ENCODE results near the gene VPS18. TPM values are rescaled to one million over a fixed set of nuclear protein-coding genes. Genes with fewer than 3 reads are reported as not detected.

The VPS18 gene
- total and polyA plus RNA-seq, 2 donors, result 10.3 to 12.4 TPM

- H3K4me3 ChIP-seq (ENCODE audit: low read length in 2 of 2), result peak overlapping the region in 1 of 2 donors; percentile 63
- no peak for DNase-seq (ENCODE audit: low read depth in 6 of 9, low spot score in 9 of 9)
- peaks cover 14 to 44% of the 10 kb centered on the region in 2 donors for H3K4me1 ChIP-seq (ENCODE audit: control insufficient read depth in 2 of 2, insufficient read depth in 2 of 2, low read length in 2 of 2)
- WGBS, result 87% methylated on average over 12 of the region's 12 CpGs
- H3K36me3 ChIP-seq (ENCODE audit: control insufficient read depth in 2 of 2, insufficient read depth in 2 of 2, low read length in 1 of 2), result no peaks in the 10 kb centered on the region
- no peaks in the 10 kb centered on the region for H3K9me3 ChIP-seq (ENCODE audit: control insufficient read depth in 2 of 2, insufficient read depth in 1 of 2, low read length in 1 of 2)
- peaks cover 0 to 17% of the 10 kb centered on the region in 2 donors for H3K27me3 ChIP-seq (ENCODE audit: control insufficient read depth in 2 of 2, insufficient read depth in 1 of 2, low read length in 1 of 2)
- H3K27ac ChIP-seq (ENCODE audit: low read depth in 1 of 2, low read length in 1 of 2), result no peak overlapping the region
Observed at GRCh38 chr15:40942878-40943277, 48.6 kb downstream of the VPS18 start.

- no peak for DNase-seq (ENCODE audit: low read depth in 6 of 9, low spot score in 9 of 9)
- H3K27ac ChIP-seq (ENCODE audit: low read depth in 1 of 2, low read length in 1 of 2), result no peak overlapping the region
Observed at GRCh38 chr15:40943764-40944365, 49.6 kb downstream of the VPS18 start.

GRCh38 chr15:40944510-40945296 lies 50.5 kb downstream of the VPS18 start:
- H3K27ac ChIP-seq (ENCODE audit: low read depth in 1 of 2, low read length in 1 of 2), result no peak overlapping the region

More at GRCh38 chr15:40943764-40944365, 49.6 kb downstream of the VPS18 start:
- H3K4me1 ChIP-seq (ENCODE audit: control insufficient read depth in 2 of 2, insufficient read depth in 2 of 2, low read length in 2 of 2), result peaks cover 14 to 38% of the 10 kb centered on the region in 2 donors
- no peak overlapping the region for H3K4me3 ChIP-seq (ENCODE audit: low read length in 2 of 2)
- no peaks in the 10 kb centered on the region for H3K9me3 ChIP-seq (ENCODE audit: control insufficient read depth in 2 of 2, insufficient read depth in 1 of 2, low read length in 1 of 2)
- no peaks in the 10 kb centered on the region for H3K36me3 ChIP-seq (ENCODE audit: control insufficient read depth in 2 of 2, insufficient read depth in 2 of 2, low read length in 1 of 2)
- peaks cover 0 to 19% of the 10 kb centered on the region in 2 donors for H3K27me3 ChIP-seq (ENCODE audit: control insufficient read depth in 2 of 2, insufficient read depth in 1 of 2, low read length in 1 of 2)
- 96% methylated on average over 9 of the region's 9 CpGs for WGBS

GRCh38 chr15:40948706-40949473 lies 54.6 kb downstream of the VPS18 start:
- no peak for DNase-seq (ENCODE audit: low read depth in 6 of 9, low spot score in 9 of 9)
- no peak overlapping the region for H3K4me3 ChIP-seq (ENCODE audit: low read length in 2 of 2)
- no peaks in the 10 kb centered on the region for H3K36me3 ChIP-seq (ENCODE audit: control insufficient read depth in 2 of 2, insufficient read depth in 2 of 2, low read length in 1 of 2)
- H3K4me1 ChIP-seq (ENCODE audit: control insufficient read depth in 2 of 2, insufficient read depth in 2 of 2, low read length in 2 of 2), result peaks cover 10 to 19% of the 10 kb centered on the region in 2 donors
- H3K9me3 ChIP-seq (ENCODE audit: control insufficient read depth in 2 of 2, insufficient read depth in 1 of 2, low read length in 1 of 2), result no peaks in the 10 kb centered on the region
- peaks cover 0 to 15% of the 10 kb centered on the region in 2 donors for H3K27me3 ChIP-seq (ENCODE audit: control insufficient read depth in 2 of 2, insufficient read depth in 1 of 2, low read length in 1 of 2)
- no peak overlapping the region for H3K27ac ChIP-seq (ENCODE audit: low read depth in 1 of 2, low read length in 1 of 2)
- 66% methylated on average over 21 of the region's 21 CpGs for WGBS

More at GRCh38 chr15:40944510-40945296, 50.5 kb downstream of the VPS18 start:
- no peak for DNase-seq (ENCODE audit: low read depth in 6 of 9, low spot score in 9 of 9)
- Histone ChIP-seq H3K4me3 (ENCODE audit: low read length in 2 of 2) (no peak overlapping the region), H3K36me3 (ENCODE audit: control insufficient read depth in 2 of 2, insufficient read depth in 2 of 2, low read length in 1 of 2) (no peaks in the 10 kb centered on the region), H3K9me3 (ENCODE audit: control insufficient read depth in 2 of 2, insufficient read depth in 1 of 2, low read length in 1 of 2) (no peaks in the 10 kb centered on the region), H3K4me1 (ENCODE audit: control insufficient read depth in 2 of 2, insufficient read depth in 2 of 2, low read length in 2 of 2) (peaks cover 14 to 41% of the 10 kb centered on the region in 2 donors), H3K27me3 (ENCODE audit: control insufficient read depth in 2 of 2, insufficient read depth in 1 of 2, low read length in 1 of 2) (peaks cover 0 to 19% of the 10 kb centered on the region in 2 donors)
- 98% methylated on average over 11 of the region's 11 CpGs for WGBS

- Histone ChIP-seq H3K27ac (ENCODE audit: low read depth in 1 of 2, low read length in 1 of 2) (no peak overlapping the region), H3K27me3 (ENCODE audit: control insufficient read depth in 2 of 2, insufficient read depth in 1 of 2, low read length in 1 of 2) (peaks cover 0 to 19% of the 10 kb centered on the region in 2 donors), H3K36me3 (ENCODE audit: control insufficient read depth in 2 of 2, insufficient read depth in 2 of 2, low read length in 1 of 2) (no peaks in the 10 kb centered on the region), H3K9me3 (ENCODE audit: control insufficient read depth in 2 of 2, insufficient read depth in 1 of 2, low read length in 1 of 2) (no peaks in the 10 kb centered on the region), H3K4me3 (ENCODE audit: low read length in 2 of 2) (no peak overlapping the region), H3K4me1 (ENCODE audit: control insufficient read depth in 2 of 2, insufficient read depth in 2 of 2, low read length in 2 of 2) (peaks cover 11 to 23% of the 10 kb centered on the region in 2 donors)
- WGBS, result 80% methylated on average over 7 of the region's 7 CpGs
- DNase-seq (ENCODE audit: low read depth in 6 of 9, low spot score in 9 of 9), result no peak
Observed at GRCh38 chr15:40949756-40950207, 55.5 kb downstream of the VPS18 start.

GRCh38 chr15:40951764-40952163 lies 57.5 kb downstream of the VPS18 start:
- DNase-seq (ENCODE audit: low read depth in 6 of 9, low spot score in 9 of 9), result no peak
- no peaks in the 10 kb centered on the region for H3K9me3 ChIP-seq (ENCODE audit: control insufficient read depth in 2 of 2, insufficient read depth in 1 of 2, low read length in 1 of 2)
- H3K27me3 ChIP-seq (ENCODE audit: control insufficient read depth in 2 of 2, insufficient read depth in 1 of 2, low read length in 1 of 2), result peaks cover 0 to 19% of the 10 kb centered on the region in 2 donors
- H3K4me1 ChIP-seq (ENCODE audit: control insufficient read depth in 2 of 2, insufficient read depth in 2 of 2, low read length in 2 of 2), result peaks cover 11 to 23% of the 10 kb centered on the region in 2 donors
- no peak overlapping the region for H3K4me3 ChIP-seq (ENCODE audit: low read length in 2 of 2)
- no peaks in the 10 kb centered on the region for H3K36me3 ChIP-seq (ENCODE audit: control insufficient read depth in 2 of 2, insufficient read depth in 2 of 2, low read length in 1 of 2)
- H3K27ac ChIP-seq (ENCODE audit: low read depth in 1 of 2, low read length in 1 of 2), result no peak overlapping the region
- WGBS, result 97% methylated on average over 4 of the region's 4 CpGs

- Histone ChIP-seq H3K4me3 (ENCODE audit: low read length in 2 of 2) (peak overlapping the region; percentile 64 to 66), H3K9me3 (ENCODE audit: control insufficient read depth in 2 of 2, insufficient read depth in 1 of 2, low read length in 1 of 2) (no peaks in the 10 kb centered on the region), H3K36me3 (ENCODE audit: control insufficient read depth in 2 of 2, insufficient read depth in 2 of 2, low read length in 1 of 2) (no peaks in the 10 kb centered on the region), H3K27me3 (ENCODE audit: control insufficient read depth in 2 of 2, insufficient read depth in 1 of 2, low read length in 1 of 2) (peaks cover 0 to 19% of the 10 kb centered on the region in 2 donors), H3K4me1 (ENCODE audit: control insufficient read depth in 2 of 2, insufficient read depth in 2 of 2, low read length in 2 of 2) (peaks cover 11 to 23% of the 10 kb centered on the region in 2 donors), H3K27ac (ENCODE audit: low read depth in 1 of 2, low read length in 1 of 2) (no peak overlapping the region)
- WGBS, result 64% methylated on average over 23 of the region's 23 CpGs
- no peak for DNase-seq (ENCODE audit: low read depth in 6 of 9, low spot score in 9 of 9)
Observed at GRCh38 chr15:40952301-40952900, 58.2 kb downstream of the VPS18 start.

GRCh38 chr15:40952901-40953712 lies 58.9 kb downstream of the VPS18 start, which contains the start of gene CHAC1:
Gene CHAC1 (plus strand): TSS chr15:40953471. CDS start chr15:40953584, 113 bp downstream.
- no peaks in the 10 kb centered on the region for H3K9me3 ChIP-seq (ENCODE audit: control insufficient read depth in 2 of 2, insufficient read depth in 1 of 2, low read length in 1 of 2)
- peaks cover 0 to 19% of the 10 kb centered on the region in 2 donors for H3K27me3 ChIP-seq (ENCODE audit: control insufficient read depth in 2 of 2, insufficient read depth in 1 of 2, low read length in 1 of 2)
- H3K4me1 ChIP-seq (ENCODE audit: control insufficient read depth in 2 of 2, insufficient read depth in 2 of 2, low read length in 2 of 2), result peaks cover 11 to 23% of the 10 kb centered on the region in 2 donors
- H3K4me3 ChIP-seq (ENCODE audit: low read length in 2 of 2), result peak within 1 kb of the TSS; percentile 64 to 66
- peak; percentile 92 to 98 (median 96) for DNase-seq (ENCODE audit: low read depth in 6 of 9, low spot score in 9 of 9)
- H3K36me3 ChIP-seq (ENCODE audit: control insufficient read depth in 2 of 2, insufficient read depth in 2 of 2, low read length in 1 of 2), result no peaks in the 10 kb centered on the region
- no peak within 1 kb of the TSS for H3K27ac ChIP-seq (ENCODE audit: low read depth in 1 of 2, low read length in 1 of 2)
- WGBS, result 2% methylated on average over 72 of the region's 72 CpGs
